HUES64 (cell line): ENCODE data around the gene PTPRR.

Source experiments
- H3K27ac ChIP-seq: 2 replicates; pipeline ENCODE4 v1.7.0; 2013; ENCODE audit warnings: low read depth, low read length, inconsistent platforms
- H3K27me3 ChIP-seq: 2 replicates; pipeline ENCODE4 v1.6.1; 2013; ENCODE audit warnings: mild to moderate bottlenecking, low read length; ENCODE audit not compliant: insufficient read depth
- H3K36me3 ChIP-seq: 2 replicates; pipeline ENCODE4 v1.6.1; 2013; ENCODE audit warnings: mild to moderate bottlenecking, low read length; ENCODE audit not compliant: insufficient read depth
- H3K4me1 ChIP-seq: 2 replicates; pipeline ENCODE4 v1.6.1; 2013; ENCODE audit warnings: mild to moderate bottlenecking, low read length, moderate library complexity; ENCODE audit not compliant: insufficient read depth
- H3K4me3 ChIP-seq: 2 replicates; pipeline ENCODE4 v1.5.1; 2013; ENCODE audit warnings: mild to moderate bottlenecking, low read length, moderate library complexity
- H3K9ac ChIP-seq: 2 replicates; pipeline ENCODE4 v1.6.1; 2013; ENCODE audit warnings: mild to moderate bottlenecking, low read depth, low read length
- H3K9me3 ChIP-seq: 2 replicates; pipeline ENCODE4 v1.6.1; 2013; ENCODE audit warnings: low read depth, low read length; ENCODE audit not compliant: insufficient read depth
- whole genome bisulfite sequencing: fragments of 150-250, 120-280 bp; methylation state at CpG from one replicate; pipeline ENCODE4 v1.1.7; 2013; ENCODE audit warnings: missing lambda C conversion rate; 5-methylcytosine and 5-hydroxymethylcytosine counted together

PTPRR gene

GRCh38 chr12:70796989-70797388 is 123.5 kb downstream of the PTPRR start:
- Histone ChIP-seq H3K9ac (no peak overlapping the region), H3K9me3 (no peaks in the 10 kb centered on the region), H3K36me3 (no peaks in the 10 kb centered on the region), H3K4me1 (no peaks in the 10 kb centered on the region), H3K27ac (no peak overlapping the region), H3K27me3 (no peaks in the 10 kb centered on the region), H3K4me3 (no peak overlapping the region)
- WGBS, result 90% methylated on average over 2 of the region's 2 CpGs

- 96% methylated on average over 3 of the region's 4 CpGs for WGBS
- H3K27ac ChIP-seq, result no peak overlapping the region
- no peaks in the 10 kb centered on the region for H3K27me3 ChIP-seq
Measured at GRCh38 chr12:70795608-70796007, 124.9 kb downstream of the PTPRR start.

GRCh38 chr12:70794131-70794530 is 126.4 kb downstream of the PTPRR start:
- no peaks in the 10 kb centered on the region for H3K4me1 ChIP-seq
- no peaks in the 10 kb centered on the region for H3K36me3 ChIP-seq
- no peak overlapping the region for H3K27ac ChIP-seq
- no peaks in the 10 kb centered on the region for H3K27me3 ChIP-seq
- no peak overlapping the region for H3K9ac ChIP-seq
- H3K4me3 ChIP-seq, result no peak overlapping the region
- no peaks in the 10 kb centered on the region for H3K9me3 ChIP-seq

More at GRCh38 chr12:70795608-70796007, 124.9 kb downstream of the PTPRR start:
- H3K9ac ChIP-seq, result no peak overlapping the region
- H3K4me1 ChIP-seq, result no peaks in the 10 kb centered on the region
- H3K4me3 ChIP-seq, result no peak overlapping the region
- no peaks in the 10 kb centered on the region for H3K9me3 ChIP-seq
- H3K36me3 ChIP-seq, result no peaks in the 10 kb centered on the region

GRCh38 chr12:70788774-70789173 is 131.8 kb downstream of the PTPRR start:
- Histone ChIP-seq H3K4me3 (no peak overlapping the region), H3K27ac (no peak overlapping the region), H3K9ac (no peak overlapping the region), H3K36me3 (no peaks in the 10 kb centered on the region), H3K27me3 (no peaks in the 10 kb centered on the region), H3K9me3 (no peaks in the 10 kb centered on the region), H3K4me1 (0 out of 2 replicates have a peak, but pooled peaks cover 6% of the 10 kb centered on the region)
- WGBS, result 94% methylated on average over 5 of the region's 5 CpGs

- H3K27ac ChIP-seq, result no peak overlapping the region
- no peak overlapping the region for H3K4me3 ChIP-seq
- no CpG with 5 or more reads among the region's 1 CpG for WGBS
- H3K9ac ChIP-seq, result no peak overlapping the region
- 0 out of 2 replicates have a peak, but pooled peaks cover 6% of the 10 kb centered on the region for H3K4me1 ChIP-seq
- H3K9me3 ChIP-seq, result no peaks in the 10 kb centered on the region
- no peaks in the 10 kb centered on the region for H3K27me3 ChIP-seq
- no peaks in the 10 kb centered on the region for H3K36me3 ChIP-seq
Measured at GRCh38 chr12:70787612-70788011, 132.9 kb downstream of the PTPRR start.

GRCh38 chr12:70785896-70786295 is 134.6 kb downstream of the PTPRR start:
- Histone ChIP-seq H3K9ac (no peak overlapping the region), H3K4me3 (no peak overlapping the region), H3K27ac (no peak overlapping the region), H3K27me3 (no peaks in the 10 kb centered on the region), H3K36me3 (no peaks in the 10 kb centered on the region), H3K4me1 (0 out of 2 replicates have a peak, but pooled peaks cover 6% of the 10 kb centered on the region), H3K9me3 (no peaks in the 10 kb centered on the region)
- 68% methylated on average over 2 of the region's 2 CpGs for WGBS

- WGBS, result 94% methylated on average over 21 of the region's 21 CpGs
- Histone ChIP-seq H3K9me3 (no peaks in the 10 kb centered on the region), H3K9ac (no peak overlapping the region), H3K4me3 (no peak overlapping the region), H3K27ac (no peak overlapping the region), H3K36me3 (no peaks in the 10 kb centered on the region), H3K4me1 (0 out of 2 replicates have a peak, but pooled peaks cover 6% of the 10 kb centered on the region), H3K27me3 (no peaks in the 10 kb centered on the region)
Measured at GRCh38 chr12:70784042-70784668, 136.4 kb downstream of the PTPRR start.

- WGBS, result 95% methylated on average over 2 of the region's 2 CpGs
- H3K4me3 ChIP-seq, result no peak overlapping the region
- 0 out of 2 replicates have a peak, but pooled peaks cover 6% of the 10 kb centered on the region for H3K4me1 ChIP-seq
Measured at GRCh38 chr12:70783455-70783854, 137.1 kb downstream of the PTPRR start.

GRCh38 chr12:70779250-70779649 is 141.3 kb downstream of the PTPRR start:
- 96% methylated on average over 2 of the region's 2 CpGs for WGBS
- Histone ChIP-seq H3K9ac (no peak overlapping the region), H3K27me3 (no peaks in the 10 kb centered on the region)

More at GRCh38 chr12:70783455-70783854, 137.1 kb downstream of the PTPRR start:
- Histone ChIP-seq H3K27me3 (no peaks in the 10 kb centered on the region), H3K9me3 (no peaks in the 10 kb centered on the region), H3K36me3 (no peaks in the 10 kb centered on the region), H3K9ac (no peak overlapping the region), H3K27ac (no peak overlapping the region)

GRCh38 chr12:70774055-70774454 is 146.5 kb downstream of the PTPRR start:
- Histone ChIP-seq H3K4me3 (no peak overlapping the region), H3K9me3 (no peaks in the 10 kb centered on the region), H3K36me3 (no peaks in the 10 kb centered on the region), H3K4me1 (no peaks in the 10 kb centered on the region), H3K27me3 (no peaks in the 10 kb centered on the region), H3K27ac (no peak overlapping the region), H3K9ac (no peak overlapping the region)

More at GRCh38 chr12:70779250-70779649, 141.3 kb downstream of the PTPRR start:
- Histone ChIP-seq H3K4me1 (no peaks in the 10 kb centered on the region), H3K4me3 (no peak overlapping the region), H3K27ac (no peak overlapping the region), H3K9me3 (no peaks in the 10 kb centered on the region), H3K36me3 (no peaks in the 10 kb centered on the region)

- H3K9me3 ChIP-seq, result no peaks in the 10 kb centered on the region
- 86% methylated on average over 1 of the region's 1 CpG for WGBS
- no peak overlapping the region for H3K4me3 ChIP-seq
- H3K27me3 ChIP-seq, result no peaks in the 10 kb centered on the region
- H3K36me3 ChIP-seq, result no peaks in the 10 kb centered on the region
- no peak overlapping the region for H3K27ac ChIP-seq
- H3K4me1 ChIP-seq, result no peaks in the 10 kb centered on the region
- H3K9ac ChIP-seq, result no peak overlapping the region
Measured at GRCh38 chr12:70772836-70773235, 147.7 kb downstream of the PTPRR start.

- no peaks in the 10 kb centered on the region for H3K27me3 ChIP-seq
- no peaks in the 10 kb centered on the region for H3K4me1 ChIP-seq
- H3K27ac ChIP-seq, result no peak overlapping the region
- no peak overlapping the region for H3K9ac ChIP-seq
- H3K36me3 ChIP-seq, result no peaks in the 10 kb centered on the region
- no peak overlapping the region for H3K4me3 ChIP-seq
- H3K9me3 ChIP-seq, result no peaks in the 10 kb centered on the region
Measured at GRCh38 chr12:70771581-70771980, 149.0 kb downstream of the PTPRR start.
